CD4-positive, alpha-beta T cell treated with Interleukin-6 for 4 hours (primary cell): ENCODE measurements around the gene SCLT1.
"Not testable (repeated sequence)": the region's sequence is repeated elsewhere in the genome, so short reads cannot be mapped to it uniquely, and the experiment has no call there.

ENCODE experiments used
- DNase-seq: peaks from one replicate; pipeline ENCODE4 v3.0.0-alpha.2; 2020; ENCODE audit warnings: mixed read lengths

The SCLT1 gene

DNA sequence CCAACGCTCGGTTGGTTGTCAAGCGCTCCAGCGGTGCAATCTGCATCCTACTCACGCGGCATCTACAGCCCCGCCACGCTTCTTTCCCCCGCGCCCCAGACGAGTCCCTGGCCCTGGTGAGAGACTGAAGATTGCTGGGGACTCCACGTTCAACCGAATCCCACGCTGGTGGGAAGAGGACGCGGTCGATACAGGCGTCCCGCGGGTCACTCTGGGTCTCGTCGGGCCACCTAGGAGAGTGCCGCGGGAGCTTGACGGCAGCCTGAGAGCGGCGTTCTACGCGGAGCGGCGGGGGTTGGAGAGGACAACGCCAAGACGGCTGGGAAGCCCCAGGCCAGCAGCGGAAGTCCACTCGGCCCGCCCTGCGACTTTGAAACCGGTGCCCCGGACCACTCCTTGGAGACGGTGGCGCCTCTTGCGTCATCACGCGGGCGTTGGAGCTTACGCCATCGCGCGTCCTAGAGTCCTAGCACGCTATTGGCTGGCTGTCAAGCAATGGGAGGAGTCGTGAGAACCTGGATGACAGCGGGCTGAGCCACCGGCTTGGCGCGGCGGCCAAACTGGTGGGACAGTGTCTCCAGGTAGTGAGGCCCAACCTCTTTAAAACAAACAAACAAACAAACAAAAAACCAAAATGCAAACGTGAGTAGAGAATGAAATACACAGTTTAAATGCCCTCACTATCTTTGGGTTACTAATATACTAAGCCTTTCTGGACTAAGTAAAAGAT lies at the start of gene SCLT1:
Gene SCLT1, minus strand, starts transcription at position 349 of the 730 bp plus-strand sequence. CDS start 436 bp downstream, outside the sequence.
- peak; percentile 95 for DNase-seq

DNA sequence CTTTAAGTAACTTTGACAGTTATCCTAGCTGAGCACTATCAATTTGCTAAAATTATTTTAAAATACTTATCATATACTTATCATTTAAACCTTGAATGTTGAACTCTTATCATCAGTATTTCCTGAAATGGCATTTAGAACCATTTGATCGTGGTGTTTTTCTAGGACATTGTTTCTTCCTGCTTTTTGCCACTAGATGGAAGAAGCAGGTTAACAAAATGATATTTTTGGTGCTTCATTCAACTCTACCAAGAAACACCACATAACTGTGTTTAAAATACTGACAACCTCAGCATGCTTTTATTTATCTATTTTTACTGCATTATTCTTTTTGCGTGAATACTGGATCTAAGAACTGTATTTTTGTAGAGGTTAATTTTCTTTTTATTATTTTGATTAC lies 47.2 kb upstream of the SCLT1 start:
- DNase-seq: no peak

DNA sequence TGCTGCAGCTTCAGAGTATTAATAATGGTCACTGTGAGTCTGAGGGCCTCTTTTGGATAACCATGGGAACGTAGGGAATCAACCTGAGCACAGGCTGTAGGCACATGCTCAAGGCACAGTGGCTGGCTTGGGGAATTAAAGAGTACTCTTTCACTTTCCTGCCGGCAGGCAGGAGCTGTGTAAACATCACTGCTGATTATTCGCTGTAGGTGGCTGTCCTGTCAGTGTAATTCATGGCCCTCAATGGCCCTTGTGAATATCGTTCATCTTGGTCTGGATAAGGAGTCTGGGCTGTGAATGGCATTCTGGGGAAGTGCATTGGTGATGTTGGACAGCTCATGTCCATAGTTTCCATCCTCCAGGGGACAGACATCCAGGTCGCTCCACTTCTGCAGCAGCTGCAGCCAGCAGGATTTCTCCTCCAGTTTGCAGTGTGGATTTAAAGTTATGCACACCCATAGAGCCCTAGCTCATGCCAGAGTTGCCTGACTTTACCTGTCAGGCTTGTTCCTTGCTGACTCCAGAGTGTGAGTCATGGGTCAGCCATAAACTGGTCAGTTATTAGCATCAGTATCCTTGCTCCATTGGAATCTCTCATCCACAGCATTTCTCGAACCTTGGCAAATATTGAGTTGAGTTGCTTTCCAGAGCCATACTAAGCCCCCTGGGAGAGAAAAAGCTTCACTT lies 45.6 kb upstream of the SCLT1 start:
- DNase-seq: no peak

DNA sequence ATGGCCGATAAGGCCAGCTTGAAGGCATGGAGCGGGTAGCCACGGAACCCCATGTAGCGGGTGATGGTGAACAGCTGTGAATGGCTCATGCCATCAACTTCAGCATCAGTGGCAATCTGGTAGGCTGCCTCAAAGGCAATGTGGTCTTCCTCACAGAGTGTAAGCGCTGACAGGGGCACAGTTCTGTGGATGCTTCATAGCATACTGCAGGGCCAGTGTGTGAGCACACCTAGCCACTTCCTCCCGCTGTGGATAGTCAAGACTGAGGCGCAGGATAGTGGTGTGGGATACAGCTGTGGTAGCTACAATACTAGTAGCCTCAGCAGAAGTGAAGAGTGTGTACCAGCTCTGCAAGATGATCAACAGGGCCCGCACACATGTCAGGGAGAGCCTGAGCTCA lies 43.1 kb upstream of the SCLT1 start:
- no peak for DNase-seq

DNA sequence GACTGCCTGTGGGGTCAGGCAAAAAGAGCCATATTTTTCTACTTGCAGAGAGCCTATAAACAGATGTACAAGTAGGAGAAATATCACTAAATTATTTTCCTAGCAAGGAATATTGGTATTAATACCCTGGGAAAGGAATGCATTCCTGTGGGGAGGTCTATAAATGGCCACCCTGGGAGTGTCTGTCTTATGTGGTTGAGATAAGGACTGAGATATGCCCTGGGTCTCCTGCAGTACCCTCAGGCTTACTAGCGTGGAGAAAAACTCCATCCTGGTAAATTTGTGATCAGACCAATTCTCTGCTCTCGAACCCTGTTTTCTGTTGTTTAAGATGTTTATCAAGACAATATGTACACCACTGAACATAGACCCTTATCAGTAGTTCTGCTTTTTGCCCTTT lies 38.0 kb upstream of the SCLT1 start:
- no peak for DNase-seq

DNA sequence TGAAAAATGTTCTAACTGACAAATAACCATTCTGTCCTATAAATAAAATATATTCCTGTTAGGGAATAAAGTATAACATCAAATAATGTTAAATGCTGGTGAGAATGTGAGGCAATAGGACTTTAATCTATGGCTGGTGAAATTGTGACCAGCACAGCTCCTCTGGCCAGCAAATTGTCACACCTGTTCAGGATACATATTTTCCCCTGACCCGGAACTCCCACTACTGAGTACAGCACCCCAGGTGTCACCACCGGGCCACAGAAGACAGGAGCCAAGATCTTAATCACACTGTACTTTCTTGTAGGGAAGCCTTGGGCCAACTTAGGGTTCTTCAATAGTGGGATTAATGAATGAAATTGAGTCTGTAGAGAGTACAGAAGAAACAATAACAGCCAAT lies 35.8 kb upstream of the SCLT1 start:
- no peak for DNase-seq

DNA sequence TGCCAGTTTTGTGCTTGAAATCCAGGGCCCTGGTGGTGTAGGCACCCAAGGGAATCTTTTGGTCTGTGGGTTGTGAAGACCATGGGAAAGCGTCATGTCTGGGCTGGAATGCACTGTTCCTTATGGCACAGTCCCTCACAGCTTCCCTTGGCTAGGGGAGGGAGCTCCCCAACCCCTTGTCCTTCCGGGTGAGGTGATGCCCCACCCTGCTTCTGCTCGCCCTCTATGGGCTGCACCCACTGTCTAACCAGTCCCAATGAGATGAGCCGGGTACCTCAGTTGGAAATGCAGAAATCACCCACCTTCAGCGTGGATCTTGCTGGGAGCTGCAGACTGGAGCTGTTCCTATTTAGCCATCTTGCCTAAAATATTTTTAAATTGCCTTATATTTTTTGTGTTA lies 33.3 kb upstream of the SCLT1 start:
- not testable (repeated sequence) for DNase-seq

DNA sequence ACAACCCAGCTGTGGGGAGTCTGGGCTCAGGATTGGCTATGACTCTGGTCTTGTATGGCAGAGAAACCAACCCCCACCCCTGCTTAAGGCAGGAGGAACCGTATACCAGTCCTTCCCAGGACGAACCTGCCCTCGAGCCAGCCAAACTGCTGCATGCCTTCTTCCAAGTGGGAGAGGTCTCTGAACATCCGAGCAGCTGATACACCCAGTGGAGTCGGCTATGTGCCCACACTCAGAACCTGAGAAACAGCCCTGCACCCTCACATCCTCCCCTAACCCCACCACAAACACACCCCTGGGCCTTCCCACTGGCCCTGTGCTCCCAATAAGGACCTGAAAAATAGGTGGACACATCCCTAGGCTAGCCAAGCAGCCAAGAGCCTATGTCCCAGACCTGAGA lies 24.4 kb upstream of the SCLT1 start:
- no peak for DNase-seq

DNA sequence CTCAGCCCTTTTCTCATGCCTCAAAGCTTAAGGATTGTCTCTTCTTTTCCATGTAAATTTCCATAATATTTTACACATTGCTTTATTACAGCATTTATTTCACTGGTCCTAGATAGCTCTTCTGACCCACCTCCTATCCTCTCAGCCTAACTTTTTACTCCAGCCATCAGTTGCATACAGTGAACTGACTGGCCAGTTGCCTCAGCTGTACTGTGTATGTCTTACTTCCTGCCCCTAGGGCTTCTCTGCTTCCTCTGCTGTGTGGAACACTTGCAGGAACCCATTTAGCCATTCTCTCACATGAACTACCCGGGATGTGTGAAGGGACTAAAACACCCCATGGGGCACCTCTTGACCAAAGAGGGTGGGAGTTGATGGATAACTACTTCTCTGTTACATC lies 20.6 kb upstream of the SCLT1 start:
- DNase-seq: no peak

DNA sequence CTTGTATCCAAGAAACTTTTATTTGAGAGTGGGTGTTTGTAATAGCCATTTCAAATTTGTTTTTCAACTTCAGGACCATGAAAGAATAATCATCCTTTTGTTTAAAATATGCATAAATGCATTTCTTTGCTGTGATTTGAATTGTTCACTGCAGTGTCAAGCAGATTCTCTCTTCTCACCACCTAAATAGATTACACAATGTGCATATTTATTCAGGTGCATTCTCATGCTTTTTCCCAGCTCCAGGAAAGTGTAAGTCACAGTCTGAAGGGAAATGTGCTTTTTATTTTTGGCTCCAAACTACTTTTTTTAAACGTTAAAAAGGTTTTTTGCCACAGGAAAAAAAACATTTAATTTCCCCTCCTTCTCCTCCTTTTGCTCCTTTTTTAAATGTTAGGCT lies 20.1 kb upstream of the SCLT1 start:
- no peak for DNase-seq

DNA sequence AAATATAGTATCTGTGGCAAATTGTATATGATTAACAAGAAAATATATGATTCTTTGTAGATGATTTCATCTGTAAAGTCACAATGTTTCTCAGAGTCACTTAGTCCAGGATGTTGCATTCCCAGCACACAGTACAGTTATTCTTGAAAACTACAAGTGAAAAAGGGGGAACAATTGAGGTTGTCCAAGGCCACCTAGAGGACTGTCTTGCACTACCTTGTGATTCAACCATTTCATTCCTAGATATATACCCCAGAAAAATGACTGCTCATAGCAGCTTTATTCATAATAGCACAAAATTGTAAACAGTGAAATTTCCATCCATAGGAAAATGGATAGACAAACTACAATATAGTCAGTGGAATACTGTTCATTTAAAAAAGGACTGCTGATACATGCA lies 18.6 kb upstream of the SCLT1 start:
- DNase-seq: no peak

DNA sequence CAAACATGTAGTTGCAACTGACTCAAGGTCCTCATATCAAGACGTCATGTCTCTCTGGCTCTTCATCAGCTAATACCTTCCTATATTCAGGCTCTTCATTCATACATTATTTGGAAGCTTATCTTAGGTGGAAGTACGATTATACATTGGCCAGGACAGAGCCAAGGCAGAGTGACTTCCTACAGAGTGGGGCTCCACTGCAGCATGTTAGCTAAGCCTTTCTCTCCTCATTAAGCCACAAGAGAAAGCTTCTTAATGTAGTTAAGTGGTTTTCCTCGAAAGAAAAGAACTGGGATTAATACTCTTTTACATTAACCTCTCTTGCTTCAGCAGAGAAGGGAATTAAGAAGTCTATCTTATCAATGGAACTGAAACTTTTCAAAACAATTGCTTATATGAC lies 17.6 kb upstream of the SCLT1 start:
- no peak for DNase-seq

DNA sequence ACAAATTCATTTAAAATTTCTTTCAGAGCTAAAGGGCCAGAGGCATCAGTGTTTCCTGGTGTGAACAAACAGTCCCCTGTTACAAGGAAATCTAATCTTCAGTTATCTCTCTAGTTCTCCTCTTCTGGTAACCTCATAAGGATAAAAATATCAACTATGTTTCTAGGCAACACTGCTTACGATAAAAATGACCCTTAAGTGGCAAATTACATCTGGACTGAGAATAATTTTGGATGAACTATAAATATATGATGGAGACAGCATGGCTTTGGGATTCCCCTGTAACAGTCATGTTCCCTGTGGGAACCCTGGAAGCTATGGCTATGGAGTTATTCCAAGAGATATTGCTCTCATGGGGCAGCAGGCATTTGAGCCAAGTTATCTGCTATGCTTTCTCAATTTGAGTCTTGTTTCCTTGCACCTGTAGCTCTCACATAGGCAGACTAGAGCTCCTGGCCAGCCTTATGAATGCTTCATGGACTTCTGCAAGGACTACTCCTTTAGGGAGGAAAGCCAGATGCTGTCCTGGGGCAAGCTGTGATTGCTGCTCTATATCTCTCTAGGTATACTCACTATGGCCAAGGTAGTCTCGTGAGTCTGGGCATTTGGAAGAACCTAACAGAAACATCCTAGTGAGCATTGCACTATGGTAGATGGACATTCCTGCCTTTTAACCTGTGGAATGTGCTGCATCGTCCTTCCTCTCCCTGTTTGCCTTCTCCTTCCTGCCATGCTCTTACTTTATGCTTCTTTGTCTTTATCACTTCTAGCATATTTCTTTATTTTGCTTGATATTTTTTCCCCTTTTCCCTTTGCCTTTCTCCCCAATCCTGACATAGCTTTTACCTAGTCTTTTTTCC lies 16.9 kb upstream of the SCLT1 start:
- no peak for DNase-seq

DNA sequence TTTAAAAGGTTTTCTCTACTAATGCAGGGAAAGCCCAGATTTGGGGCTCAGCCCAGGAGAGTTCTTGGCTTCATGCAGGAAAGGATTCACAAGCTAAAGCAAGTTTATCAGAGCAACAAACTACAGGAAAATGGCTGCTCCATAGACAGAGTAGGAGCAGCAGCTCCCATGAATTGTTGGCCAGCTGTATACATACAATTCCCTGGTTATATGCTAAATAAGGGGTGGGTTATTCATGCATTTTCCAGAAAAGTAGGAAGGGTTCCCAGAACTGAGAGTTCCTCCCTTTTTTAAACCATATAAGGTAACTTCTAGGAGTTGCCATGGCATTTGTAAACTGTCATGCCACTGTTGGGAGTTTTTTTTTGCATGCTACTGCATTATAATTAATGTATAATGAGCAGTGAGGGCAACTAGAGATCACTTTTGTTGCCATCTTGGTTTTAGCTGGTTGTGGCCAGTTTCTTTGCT lies 5.2 kb upstream of the SCLT1 start:
- no peak for DNase-seq

DNA sequence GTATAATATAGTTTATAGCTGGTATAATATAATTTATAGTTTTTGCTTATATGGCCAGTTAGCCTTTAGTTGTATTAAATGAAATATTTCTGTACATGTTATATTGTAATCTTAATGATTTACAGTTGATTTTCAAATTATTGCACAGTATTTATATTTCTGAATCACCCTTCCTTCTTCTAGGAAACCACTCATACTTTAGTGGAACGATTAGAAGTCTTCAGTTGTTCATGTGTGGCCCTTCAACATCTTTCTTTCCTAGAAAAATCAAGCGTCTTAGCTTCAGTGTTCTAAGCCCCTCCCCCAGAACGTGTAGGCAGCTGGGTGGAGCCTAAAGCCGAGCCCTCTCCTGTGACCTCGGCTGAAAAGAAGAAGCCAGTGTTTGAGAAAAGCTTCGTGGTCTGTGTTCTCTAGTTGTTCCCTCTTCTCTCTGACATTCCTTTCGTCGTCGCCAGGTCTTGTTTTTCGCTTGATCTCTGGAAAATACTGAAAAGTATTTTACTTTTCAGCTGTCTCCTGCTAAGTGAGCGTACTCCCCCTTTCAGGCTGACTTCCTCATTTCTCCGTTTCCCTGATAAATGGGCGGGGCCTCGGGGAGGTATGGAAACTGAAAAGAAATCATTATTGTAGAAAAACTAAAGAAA lies 2.6 kb upstream of the SCLT1 start, which contains the start of gene C4orf33:
Gene C4orf33, plus strand, starts transcription at position 342 of the 644 bp plus-strand sequence. CDS start 6,459 bp downstream, outside the sequence.
- DNase-seq: peak; percentile 80

DNA sequence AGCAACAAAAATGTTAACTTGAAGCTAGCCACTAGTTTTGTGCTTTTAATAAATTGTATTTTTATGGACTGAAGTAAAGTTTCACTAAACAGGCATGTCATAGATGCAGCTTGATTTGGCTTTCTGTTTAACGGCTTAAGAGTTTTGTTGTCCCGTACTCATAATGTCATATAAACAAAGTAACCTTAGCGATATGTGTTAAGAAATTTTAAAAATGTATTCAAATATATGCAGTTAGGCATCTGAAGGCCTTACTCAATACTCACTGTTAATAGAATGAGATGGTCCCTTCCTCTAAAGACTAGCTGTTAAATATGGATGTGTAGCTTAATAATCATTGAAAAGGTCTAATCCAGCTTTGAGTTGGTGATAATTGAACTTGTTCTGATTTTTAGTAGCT lies 1.0 kb upstream of the SCLT1 start:
- no peak for DNase-seq

DNA sequence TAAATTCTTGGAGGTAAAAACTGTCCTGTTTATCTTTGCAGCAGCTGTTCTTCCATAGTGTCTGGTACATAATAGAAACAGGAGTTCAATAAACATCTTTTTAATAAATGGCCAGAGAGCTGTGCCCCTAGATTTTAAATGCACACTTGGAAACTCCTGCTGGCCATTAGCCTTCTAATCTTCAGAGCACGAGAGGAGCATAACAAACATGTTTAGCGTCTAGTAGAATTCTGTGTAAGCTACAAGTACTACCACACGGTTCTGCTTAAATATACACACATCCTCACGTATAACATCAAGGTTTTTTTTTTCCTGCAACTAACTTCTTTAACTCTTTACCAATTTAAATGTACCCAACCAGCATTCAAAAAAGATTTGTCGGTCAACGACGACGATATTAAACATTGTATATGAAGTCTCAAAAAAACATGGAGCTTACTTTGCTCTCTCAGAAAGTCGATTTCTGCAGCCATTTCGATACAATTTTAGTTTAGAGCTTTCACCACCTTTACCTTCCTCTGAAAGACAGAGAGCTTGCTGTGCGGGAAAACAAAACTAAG lies 628 bp downstream of the SCLT1 start:
- DNase-seq: no peak

DNA sequence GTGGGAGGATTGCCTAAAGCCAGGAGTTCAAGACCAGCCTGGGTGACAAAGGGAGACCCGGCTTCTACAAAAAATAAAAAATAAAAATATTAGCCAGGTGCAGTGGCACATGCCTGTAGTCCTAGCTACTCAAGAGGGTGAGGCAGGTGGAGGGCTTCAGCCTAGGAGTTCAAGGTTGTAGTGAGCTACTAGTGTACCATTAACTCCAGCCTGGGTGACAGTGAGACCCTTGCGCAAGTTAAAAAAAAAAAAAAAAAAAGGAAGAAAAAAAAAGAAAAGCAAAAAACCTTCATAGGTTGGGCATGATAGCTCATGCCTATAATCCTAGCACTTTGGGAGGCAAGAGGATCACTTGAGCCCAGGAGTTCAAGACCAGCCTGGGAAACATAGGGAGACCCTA lies 5.8 kb downstream of the SCLT1 start:
- no peak for DNase-seq

DNA sequence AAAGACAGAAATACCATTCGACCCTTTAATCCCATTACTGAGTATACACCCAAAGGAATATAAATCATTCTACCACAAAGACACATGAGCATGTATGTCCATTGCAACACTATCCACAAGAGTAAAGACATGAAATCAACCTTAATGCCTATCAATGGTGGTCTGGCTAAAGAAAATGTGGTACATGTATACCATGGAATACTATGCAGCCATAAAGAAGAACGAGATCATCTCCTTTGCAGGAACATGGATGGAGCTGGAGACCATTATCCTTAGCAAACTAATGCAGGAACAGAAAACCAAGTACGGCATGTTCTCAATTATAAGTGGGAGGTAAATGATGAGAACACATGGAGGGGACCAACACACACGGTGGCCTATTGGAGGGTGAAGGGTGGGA lies 7.9 kb downstream of the SCLT1 start:
- no peak for DNase-seq

DNA sequence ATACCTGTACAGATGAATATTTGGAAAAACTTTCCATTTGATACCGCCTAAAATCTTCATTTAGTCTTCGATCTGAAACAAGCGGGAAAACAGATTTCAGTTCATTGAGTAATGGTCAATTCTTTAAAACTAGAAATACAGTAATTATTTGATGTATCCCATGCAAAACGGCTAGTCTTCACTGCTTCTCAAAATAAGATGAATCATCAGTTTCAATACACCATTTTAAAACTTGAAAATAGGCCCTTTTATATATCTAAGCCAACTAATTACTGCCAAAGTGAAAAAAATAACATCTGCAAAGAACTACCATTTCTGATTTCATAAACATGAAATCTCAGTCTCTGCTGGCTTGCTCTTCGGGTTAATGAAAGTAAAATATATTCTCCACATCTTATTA lies 11.0 kb downstream of the SCLT1 start:
- no peak for DNase-seq

DNA sequence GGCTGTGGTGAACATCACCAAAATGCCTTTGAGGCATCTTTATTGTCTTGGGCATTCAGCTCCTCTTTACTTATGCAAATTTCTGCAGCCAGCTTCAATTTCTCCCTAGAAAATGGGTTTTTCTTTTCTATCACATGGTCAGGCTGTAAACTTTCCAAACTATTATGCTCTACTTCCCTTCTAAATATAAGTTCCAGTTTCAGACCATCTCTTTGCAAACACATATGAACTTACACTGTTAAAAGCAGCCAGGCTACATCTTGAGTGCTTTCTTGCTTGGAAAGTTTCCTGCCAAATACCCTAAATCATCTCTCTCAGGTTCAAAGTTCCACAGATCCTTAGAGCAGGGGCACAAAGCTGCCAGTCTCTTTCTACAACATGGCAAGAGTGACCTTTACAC lies 13.2 kb downstream of the SCLT1 start:
- DNase-seq: no peak

DNA sequence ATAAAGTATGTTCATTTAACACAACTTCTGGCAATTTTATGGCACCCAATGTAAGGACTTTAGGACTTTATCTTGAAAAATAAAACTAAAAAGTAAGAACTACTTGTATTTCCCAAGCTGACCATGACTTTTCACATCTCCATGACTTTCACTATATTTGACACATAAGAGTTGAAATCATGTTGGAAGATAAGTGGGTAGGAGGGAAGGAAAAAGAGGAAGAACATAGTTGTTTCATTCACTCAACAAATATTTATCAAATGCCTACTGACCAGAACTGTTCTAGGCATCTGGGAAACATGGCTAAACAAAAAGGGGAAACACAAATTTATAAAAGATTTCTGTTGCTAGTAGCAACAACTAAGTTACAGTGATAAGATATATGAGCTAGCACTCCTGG lies 16.0 kb downstream of the SCLT1 start:
- DNase-seq: no peak

DNA sequence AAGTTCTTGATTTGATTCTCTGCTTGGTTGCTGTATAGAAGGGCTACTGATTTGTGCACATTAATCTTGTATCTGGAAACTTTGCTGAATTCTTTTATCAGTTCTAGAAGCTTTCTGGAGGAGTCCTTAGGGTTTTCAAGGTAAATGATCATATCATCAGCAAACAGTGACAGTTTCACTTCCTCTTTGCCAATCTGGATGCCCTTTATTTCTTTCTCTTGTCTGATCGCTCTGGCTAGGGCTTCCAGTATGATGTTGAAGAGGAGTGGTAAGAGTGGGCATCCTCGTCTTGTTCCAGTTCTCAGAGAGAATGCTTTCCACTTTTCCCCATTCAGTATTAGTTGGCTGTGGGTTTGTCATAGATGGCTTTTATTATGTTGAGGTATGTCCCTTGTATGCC lies 23.8 kb downstream of the SCLT1 start:
- DNase-seq: not testable (repeated sequence)
